ENCODE measurements around the gene ELFN1. TPM values are rescaled to one million over a fixed set of nuclear protein-coding genes. Genes with fewer than 3 reads are reported as not detected.

ELFN1 gene
- total RNA-seq = 1 to 10 TPM in 1 of 2 donors, under 1 TPM in 1; 0.33 to 1.3 TPM

DNA sequence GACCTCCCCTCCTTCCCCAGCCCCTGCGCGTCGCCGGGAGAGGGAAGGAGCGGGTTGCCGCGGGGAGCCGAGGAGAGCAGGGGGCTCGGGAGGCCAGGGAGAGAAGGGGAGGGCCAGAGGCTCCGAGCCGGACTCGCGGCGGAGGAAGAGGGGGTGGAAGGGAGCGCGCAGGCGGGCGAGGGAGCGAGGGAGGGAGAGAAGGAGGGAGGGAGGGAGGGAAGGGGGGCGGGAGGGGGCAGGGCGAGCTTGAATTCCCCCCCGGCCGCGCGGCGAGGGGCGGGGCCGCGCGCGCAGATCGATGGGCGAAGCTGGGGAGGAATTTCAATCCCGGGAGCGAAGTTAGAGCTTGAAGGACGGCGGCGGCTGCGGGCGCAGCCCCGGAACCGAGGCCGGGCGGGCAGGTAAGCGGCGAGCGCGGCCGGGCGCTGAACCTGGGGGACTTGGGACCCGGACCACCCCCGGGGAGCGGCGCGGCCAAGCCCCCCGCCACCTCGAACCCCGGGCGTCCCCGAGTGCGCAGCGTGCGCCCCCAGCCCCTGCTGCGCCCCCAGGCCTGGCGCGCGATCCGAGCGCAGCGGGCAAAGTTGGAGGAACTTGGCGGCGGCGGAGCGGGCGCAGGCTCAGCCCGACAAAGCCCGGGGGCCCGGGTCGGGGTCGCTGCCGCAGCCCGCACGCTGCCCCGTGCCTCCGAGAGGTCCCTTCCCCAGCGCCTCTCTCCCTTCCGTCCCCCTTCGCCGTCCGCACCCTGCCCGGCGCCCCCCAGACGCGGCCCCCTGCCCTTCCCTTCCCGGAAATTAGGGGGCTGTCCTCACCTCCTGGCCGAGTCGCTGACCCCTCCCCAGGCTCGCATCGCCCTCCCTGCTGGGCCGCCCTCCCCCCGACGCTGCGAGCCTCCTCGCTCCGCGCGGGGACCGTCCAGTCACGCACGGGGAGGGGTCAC, at the start of gene ELFN1:
ELFN1 (plus strand) TSS at position 324 of the 940 bp plus-strand sequence. CDS start 74,320 bp downstream, outside the sequence.
- no peaks in the 10 kb centered on the region for H3K9me3 ChIP-seq
- DNase-seq (peak in 3 of 4 donors; percentile 27 to 58 (median 43)), ATAC-seq (peak; percentile 28)
- no peaks in the 10 kb centered on the region for H3K36me3 ChIP-seq (replicated peaks in 1 of 2; ENCODE audit: insufficient read depth in 1 of 2, low read depth in 2 of 2)
- TF ChIP-seq POLR2A (IDR thresholded peaks at IDR 0.05) = peak in 1 of 3 donors; percentile 40
- TF ChIP-seq, protein P1, sequence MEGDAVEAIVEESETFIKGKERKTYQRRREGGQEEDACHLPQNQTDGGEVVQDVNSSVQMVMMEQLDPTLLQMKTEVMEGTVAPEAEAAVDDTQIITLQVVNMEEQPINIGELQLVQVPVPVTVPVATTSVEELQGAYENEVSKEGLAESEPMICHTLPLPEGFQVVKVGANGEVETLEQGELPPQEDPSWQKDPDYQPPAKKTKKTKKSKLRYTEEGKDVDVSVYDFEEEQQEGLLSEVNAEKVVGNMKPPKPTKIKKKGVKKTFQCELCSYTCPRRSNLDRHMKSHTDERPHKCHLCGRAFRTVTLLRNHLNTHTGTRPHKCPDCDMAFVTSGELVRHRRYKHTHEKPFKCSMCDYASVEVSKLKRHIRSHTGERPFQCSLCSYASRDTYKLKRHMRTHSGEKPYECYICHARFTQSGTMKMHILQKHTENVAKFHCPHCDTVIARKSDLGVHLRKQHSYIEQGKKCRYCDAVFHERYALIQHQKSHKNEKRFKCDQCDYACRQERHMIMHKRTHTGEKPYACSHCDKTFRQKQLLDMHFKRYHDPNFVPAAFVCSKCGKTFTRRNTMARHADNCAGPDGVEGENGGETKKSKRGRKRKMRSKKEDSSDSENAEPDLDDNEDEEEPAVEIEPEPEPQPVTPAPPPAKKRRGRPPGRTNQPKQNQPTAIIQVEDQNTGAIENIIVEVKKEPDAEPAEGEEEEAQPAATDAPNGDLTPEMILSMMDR (IDR thresholded peaks at IDR 0.05) = no peak
- H3K27ac ChIP-seq = no peak within 1 kb of the TSS
- 0 to 1% methylated on average over 30 to 85 of the region's 110 CpGs for WGBS, 2 donors
- no peak within 1 kb of the TSS for H3K4me3 ChIP-seq
- H3K4me1 ChIP-seq = peaks cover 42% of the 10 kb centered on the region
- intact Hi-C loops (cut with DNase I) = loop anchor here (10.0 kb wide), 1 partner anchor 535 kb away; no protein-coding TSS in a partner anchor
- H3K27me3 ChIP-seq = peaks cover 9 to 28% of the 10 kb centered on the region in 2 donors

DNA sequence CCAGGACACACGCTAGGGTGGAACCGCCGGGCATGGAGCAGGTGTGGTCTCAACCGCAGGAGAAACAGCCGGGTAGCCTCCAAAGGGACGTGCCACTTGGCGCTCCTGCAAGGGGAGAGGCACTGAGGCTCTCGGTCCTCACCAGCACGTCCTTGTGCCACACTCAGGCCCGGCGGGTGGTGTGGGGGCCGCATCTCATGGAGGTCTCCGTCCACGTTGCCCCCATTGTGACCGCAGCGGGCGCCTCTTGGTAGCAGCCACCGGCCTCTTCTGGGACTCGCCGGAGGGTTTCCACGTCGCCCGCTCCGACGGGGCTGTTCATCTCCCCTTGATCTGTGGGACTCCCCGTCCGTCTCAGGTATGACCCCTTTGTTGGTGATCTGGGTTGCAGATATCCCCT, 49.2 kb upstream of the ELFN1 start:
- no peaks in the 10 kb centered on the region for H3K27me3 ChIP-seq
- H3K4me1 ChIP-seq = no peaks in the 10 kb centered on the region
- no peak overlapping the region for H3K4me3 ChIP-seq
- no peaks in the 10 kb centered on the region for H3K9me3 ChIP-seq
- DNase-seq (no peak), ATAC-seq (no peak)
- no peak overlapping the region for H3K27ac ChIP-seq
- TF ChIP-seq, protein P1 (IDR thresholded peaks at IDR 0.05) = no peak
- no peak for TF ChIP-seq POLR2A (IDR thresholded peaks at IDR 0.05)
- whole genome bisulfite sequencing, 2 donors = 86 to 87% methylated on average over 23 to 26 of the region's 27 CpGs
- intact Hi-C loops (cut with DNase I) = no loop called here
- no peaks in the 10 kb centered on the region for H3K36me3 ChIP-seq (replicated peaks in 1 of 2; ENCODE audit: insufficient read depth in 1 of 2, low read depth in 2 of 2)

DNA sequence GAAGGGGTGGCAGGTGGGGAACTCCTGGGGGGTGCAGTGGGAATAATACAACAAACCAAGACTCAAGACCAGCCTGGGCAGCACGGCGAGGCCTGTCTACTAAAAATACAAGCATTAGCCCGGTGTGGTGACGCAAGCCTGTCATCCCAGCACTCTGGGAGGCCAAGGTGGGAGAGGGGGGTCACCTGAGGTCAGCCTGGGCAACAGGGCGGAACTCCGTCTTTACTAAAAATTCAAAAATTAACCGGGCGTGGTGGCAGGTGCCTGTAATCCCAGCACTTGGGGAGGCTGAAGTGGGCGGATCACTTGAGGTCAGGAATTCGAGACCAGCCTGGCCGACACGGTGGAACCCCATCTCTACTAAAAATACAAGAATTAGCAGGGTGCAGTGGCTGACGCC, 48.4 kb upstream of the ELFN1 start:
- intact Hi-C loops (cut with DNase I) = no loop called here

DNA sequence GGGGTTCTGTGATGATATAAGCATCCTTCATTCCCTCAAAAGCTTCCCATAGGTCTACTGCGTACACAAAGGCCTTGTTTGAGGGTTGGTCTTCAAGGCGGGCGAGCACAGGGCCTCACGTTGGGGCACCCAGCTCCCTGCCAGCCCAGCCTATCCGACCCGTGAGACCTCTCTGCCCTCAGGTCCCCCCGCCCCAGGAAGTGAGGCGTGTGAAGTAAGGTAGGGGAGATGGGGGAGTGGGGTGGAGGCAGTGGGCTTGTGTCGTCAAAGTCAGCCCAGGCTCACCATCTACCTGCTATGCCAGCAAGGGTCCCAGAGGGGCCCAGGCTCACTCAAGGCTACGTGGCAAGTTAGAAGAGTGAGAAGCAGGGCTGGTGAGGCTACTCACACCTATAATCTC, 47.6 kb upstream of the ELFN1 start:
- Histone ChIP-seq H3K4me3 (no peak overlapping the region), H3K9me3 (no peaks in the 10 kb centered on the region), H3K36me3 (replicated peaks in 1 of 2; ENCODE audit: insufficient read depth in 1 of 2, low read depth in 2 of 2) (no peaks in the 10 kb centered on the region), H3K4me1 (no peaks in the 10 kb centered on the region), H3K27me3 (no peaks in the 10 kb centered on the region), H3K27ac (no peak overlapping the region)
- TF ChIP-seq, protein P1 (IDR thresholded peaks at IDR 0.05) = no peak
- DNase-seq (no peak), ATAC-seq (no peak)
- intact Hi-C loops (cut with DNase I) = no loop called here
- WGBS, 2 donors = 73 to 90% methylated on average over 8 to 10 of the region's 10 CpGs

More for the DNA sequence above, 48.4 kb upstream of the ELFN1 start:
- no peaks in the 10 kb centered on the region for H3K4me1 ChIP-seq
- H3K4me3 ChIP-seq = no peak overlapping the region
- H3K9me3 ChIP-seq = no peaks in the 10 kb centered on the region
- H3K27me3 ChIP-seq = no peaks in the 10 kb centered on the region
- WGBS, 2 donors = 81 to 83% methylated on average over 13 of the region's 13 CpGs
- DNase-seq (no peak), ATAC-seq (no peak)
- H3K36me3 ChIP-seq (replicated peaks in 1 of 2; ENCODE audit: insufficient read depth in 1 of 2, low read depth in 2 of 2) = no peaks in the 10 kb centered on the region
- no peak overlapping the region for H3K27ac ChIP-seq
- no peak for TF ChIP-seq POLR2A (IDR thresholded peaks at IDR 0.05)
- TF ChIP-seq, protein P1 (IDR thresholded peaks at IDR 0.05) = no peak

Measured in body of pancreas (tissue), 4 donors.